ENCODE data around the gene HSPA1L. TPM values are rescaled to one million over a fixed set of nuclear protein-coding genes. Genes with fewer than 3 reads are reported as not detected.
A peak's percentile ranks its signal among the peaks of the same experiment; 100 is the strongest.

HSPA1L gene
- total RNA-seq, 1 experiment from 2014 or later, result 1.1 TPM

- POLR2A ChIA-PET (ENCODE audit: low non-redundant PET), result no interaction called here
- no TSS peak for BruUV-seq (replicated peaks)
- no peak for TF ChIP-seq EZH2 (IDR thresholded peaks at IDR 0.05; ENCODE audit: borderline replicate concordance, low read depth, low read length, poor library complexity, severe bottlenecking)
- TF ChIP-seq CTCF (conservative IDR thresholded peaks at IDR 0.05; ENCODE audit: low read depth, low read length), result no peak
Measured at GRCh38 chr6:31785475-31785874, 29.6 kb downstream of the HSPA1L start.

GRCh38 chr6:31784098-31784925 is 30.8 kb downstream of the HSPA1L start:
- H3K36me3 ChIP-seq (ENCODE audit: insufficient read depth, low read length, poor library complexity, severe bottlenecking), result peaks cover 72% of the 10 kb centered on the region
- intact Hi-C loops (cut with micrococcal nuclease; ENCODE audit: unreplicated experiment), result no loop called here
- H3K27me3 ChIP-seq (replicated peaks; ENCODE audit: insufficient read depth, low read depth, low read length, poor library complexity), result no peaks in the 10 kb centered on the region
- TF ChIP-seq CTCF (conservative IDR thresholded peaks at IDR 0.05; ENCODE audit: low read depth, low read length) (no peak), EZH2 (IDR thresholded peaks at IDR 0.05; ENCODE audit: borderline replicate concordance, low read depth, low read length, poor library complexity, severe bottlenecking) (no peak)
- H3K9me3 ChIP-seq (ENCODE audit: low read depth, low read length, poor library complexity, severe bottlenecking), result no peaks in the 10 kb centered on the region
- no peak overlapping the region for H3K27ac ChIP-seq (ENCODE audit: low read depth, low read length, poor library complexity, severe bottlenecking)
- H3K4me1 ChIP-seq (ENCODE audit: insufficient read depth, low read length, poor library complexity, severe bottlenecking), result no peaks in the 10 kb centered on the region
- no peak for DNase-seq (ENCODE audit: low spot score)
- CTCF ChIA-PET, result no interaction called here
- POLR2A ChIA-PET (ENCODE audit: low non-redundant PET), result interaction anchor here (0.5 kb wide), 1 partner anchor 9 kb away, joined by 3 read pairs; no protein-coding TSS in a partner anchor
- no TSS peak for BruUV-seq (replicated peaks)
- H3K4me3 ChIP-seq (ENCODE audit: low read depth, low read length, poor library complexity, severe bottlenecking), result no peak overlapping the region

More at GRCh38 chr6:31785475-31785874, 29.6 kb downstream of the HSPA1L start:
- H3K4me3 ChIP-seq (ENCODE audit: low read depth, low read length, poor library complexity, severe bottlenecking), result no peak overlapping the region
- peaks cover 68% of the 10 kb centered on the region for H3K36me3 ChIP-seq (ENCODE audit: insufficient read depth, low read length, poor library complexity, severe bottlenecking)
- H3K27ac ChIP-seq (ENCODE audit: low read depth, low read length, poor library complexity, severe bottlenecking), result no peak overlapping the region
- no peak for DNase-seq (ENCODE audit: low spot score)
- no peaks in the 10 kb centered on the region for H3K27me3 ChIP-seq (replicated peaks; ENCODE audit: insufficient read depth, low read depth, low read length, poor library complexity)
- no peaks in the 10 kb centered on the region for H3K9me3 ChIP-seq (ENCODE audit: low read depth, low read length, poor library complexity, severe bottlenecking)
- intact Hi-C loops (cut with micrococcal nuclease; ENCODE audit: unreplicated experiment), result no loop called here
- no peaks in the 10 kb centered on the region for H3K4me1 ChIP-seq (ENCODE audit: insufficient read depth, low read length, poor library complexity, severe bottlenecking)
- CTCF ChIA-PET, result no interaction called here

- Histone ChIP-seq H3K4me1 (ENCODE audit: insufficient read depth, low read length, poor library complexity, severe bottlenecking) (peaks cover 3% of the 10 kb centered on the region), H3K9me3 (ENCODE audit: low read depth, low read length, poor library complexity, severe bottlenecking) (no peaks in the 10 kb centered on the region), H3K27me3 (replicated peaks; ENCODE audit: insufficient read depth, low read depth, low read length, poor library complexity) (no peaks in the 10 kb centered on the region), H3K36me3 (ENCODE audit: insufficient read depth, low read length, poor library complexity, severe bottlenecking) (peaks cover 82% of the 10 kb centered on the region), H3K27ac (ENCODE audit: low read depth, low read length, poor library complexity, severe bottlenecking) (no peak overlapping the region), H3K4me3 (ENCODE audit: low read depth, low read length, poor library complexity, severe bottlenecking) (no peak overlapping the region)
- ChIA-PET POLR2A (ENCODE audit: low non-redundant PET) (no interaction called here), CTCF (no interaction called here)
- DNase-seq (ENCODE audit: low spot score), result no peak
- no peak for TF ChIP-seq CTCF (conservative IDR thresholded peaks at IDR 0.05; ENCODE audit: low read depth, low read length)
- TF ChIP-seq EZH2 (IDR thresholded peaks at IDR 0.05; ENCODE audit: borderline replicate concordance, low read depth, low read length, poor library complexity, severe bottlenecking), result no peak
- TSS peak; percentile 42 for BruUV-seq (replicated peaks)
- intact Hi-C loops (cut with micrococcal nuclease; ENCODE audit: unreplicated experiment), result no loop called here
Measured at GRCh38 chr6:31782126-31782855, 32.8 kb downstream of the HSPA1L start.
